OCI-LY1 (cell line): ENCODE data around the gene CNRIP1.
A peak's percentile ranks its signal among the peaks of the same experiment; 100 is the strongest.

Experiments used
- H2AFZ ChIP-seq: fragments of 200-600 bp; sonication (generic), shearing (Covaris generic); 2 replicates; pipeline ENCODE4 v1.6.0; 2014; ENCODE audit warnings: antibody characterized with exemption, mild to moderate bottlenecking, low read length
- H3F3A ChIP-seq: fragments of 200-600 bp; sonication (generic), shearing (Covaris generic); 2 replicates; pipeline ENCODE4 v1.6.0; 2014; ENCODE audit warnings: mild to moderate bottlenecking, antibody characterized with exemption, low read length, moderate library complexity; ENCODE audit not compliant: insufficient read depth
- H3K27ac ChIP-seq: fragments of 200-600 bp; sonication (generic); 2 replicates; pipeline ENCODE4 v1.5.1; 2014; ENCODE audit warnings: low read length, mixed run types, mild to moderate bottlenecking, low read depth; ENCODE audit not compliant: poor library complexity, severe bottlenecking
- H3K27me3 ChIP-seq: fragments of 200-600 bp; sonication (generic); 2 replicates; pipeline ENCODE4 v1.6.0; 2014; ENCODE audit warnings: antibody characterized with exemption, mild to moderate bottlenecking, low read length, moderate library complexity; ENCODE audit not compliant: insufficient read depth
- H3K36me3 ChIP-seq: fragments of 200-600 bp; sonication (generic); 2 replicates; pipeline ENCODE4 v1.6.1; 2014; ENCODE audit warnings: mild to moderate bottlenecking, antibody characterized with exemption, low read length, moderate library complexity, mixed read lengths; ENCODE audit not compliant: insufficient read depth
- H3K4me1 ChIP-seq: fragments of 200-600 bp; sonication (generic); 2 replicates; pipeline ENCODE4 v1.5.1; 2014; ENCODE audit warnings: mild to moderate bottlenecking, low read length, moderate library complexity; ENCODE audit not compliant: insufficient read depth, severe bottlenecking
- H3K4me2 ChIP-seq: fragments of 200-600 bp; sonication (generic), shearing (Covaris generic); 2 replicates; pipeline ENCODE4 v1.6.1; 2014; ENCODE audit warnings: low read length
- H3K4me3 ChIP-seq: fragments of 200-600 bp; sonication (generic); 2 replicates; pipeline ENCODE4 v1.5.1; 2014; ENCODE audit warnings: low read length, low read depth, mild to moderate bottlenecking, mixed read lengths; ENCODE audit not compliant: poor library complexity, severe bottlenecking
- H3K79me2 ChIP-seq: fragments of 200-600 bp; shearing (Covaris generic); 2 replicates; pipeline ENCODE4 v1.6.1; 2016; ENCODE audit warnings: mixed run types, low read length, mixed read lengths; ENCODE audit not compliant: insufficient read depth
- H3K9ac ChIP-seq: fragments of 200-600 bp; sonication (generic), shearing (Covaris generic); 2 replicates; pipeline ENCODE4 v1.6.1; 2014; ENCODE audit warnings: mild to moderate bottlenecking, low read length, mixed read lengths
- H3K9me2 ChIP-seq: fragments of 200-600 bp; sonication (generic), shearing (Covaris generic); 2 replicates; pipeline ENCODE4 v1.6.1; 2014; ENCODE audit warnings: low read depth, mild to moderate bottlenecking, low read length, mixed read lengths
- H3K9me3 ChIP-seq: fragments of 200-600 bp; shearing (Covaris generic); 2 replicates; pipeline ENCODE4 v1.6.1; 2014; ENCODE audit warnings: low read length, mixed read lengths
- H4K20me1 ChIP-seq: fragments of 200-600 bp; sonication (generic), shearing (Covaris generic); 2 replicates; pipeline ENCODE4 v1.6.0; 2016; ENCODE audit warnings: mild to moderate bottlenecking, low read length; ENCODE audit not compliant: insufficient read depth
- CTCF ChIP-seq: fragments of 200-600 bp; sonication (generic), shearing (Covaris generic); IDR thresholded peaks from 2 replicates; pipeline ENCODE4 v1.5.1; 2017; ENCODE audit warnings: mild to moderate bottlenecking, antibody characterized with exemption, low read length, moderate library complexity, mixed read lengths
- EZH2 ChIP-seq: fragments of 200-600 bp; sonication (generic), shearing (Covaris generic); IDR thresholded peaks from 2 replicates; pipeline ENCODE4 v1.8.0; 2017; ENCODE audit warnings: borderline replicate concordance, mixed run types, mild to moderate bottlenecking, antibody characterized with exemption, low read length, moderate library complexity, mixed read lengths

The CNRIP1 gene

GRCh38 chr2:68320118-68320641 is 431 bp upstream of the CNRIP1 start:
- Histone ChIP-seq H3F3A (no peaks in the 10 kb centered on the region), H3K9me2 (no peaks in the 10 kb centered on the region), H2AFZ (no peak overlapping the region), H3K9ac (no peak overlapping the region), H3K79me2 (no peaks in the 10 kb centered on the region), H3K4me1 (peaks cover 14% of the 10 kb centered on the region), H3K36me3 (no peaks in the 10 kb centered on the region), H3K4me3 (peak overlapping the region; percentile 56), H3K27me3 (peaks cover 8% of the 10 kb centered on the region; the same call in 1 of the 2 replicates), H3K27ac (no peak overlapping the region), H3K9me3 (no peaks in the 10 kb centered on the region), H4K20me1 (no peaks in the 10 kb centered on the region), H3K4me2 (peak overlapping the region; percentile 71)
- TF ChIP-seq EZH2: no peak
- TF ChIP-seq CTCF: no peak

- Histone ChIP-seq H3K4me3 (peak overlapping the region; percentile 56), H3K27ac (no peak overlapping the region), H3F3A (no peaks in the 10 kb centered on the region), H3K9me3 (no peaks in the 10 kb centered on the region), H3K4me2 (peak overlapping the region; percentile 71), H3K36me3 (no peaks in the 10 kb centered on the region), H3K27me3 (peaks cover 8% of the 10 kb centered on the region; the same call in 1 of the 2 replicates), H3K9ac (no peak overlapping the region), H3K4me1 (peaks cover 14% of the 10 kb centered on the region), H3K9me2 (no peaks in the 10 kb centered on the region), H3K79me2 (no peaks in the 10 kb centered on the region), H2AFZ (no peak overlapping the region), H4K20me1 (no peaks in the 10 kb centered on the region)
- TF ChIP-seq EZH2: no peak
- no peak for TF ChIP-seq CTCF
Observed at GRCh38 chr2:68318914-68319397, 793 bp downstream of the CNRIP1 start.

- no peak overlapping the region for H3K9ac ChIP-seq
- H3F3A ChIP-seq: no peaks in the 10 kb centered on the region
- H3K4me2 ChIP-seq: no peak overlapping the region
- no peak overlapping the region for H2AFZ ChIP-seq
- H3K4me3 ChIP-seq: no peak overlapping the region
- H3K27ac ChIP-seq: no peak overlapping the region
- peaks cover 8% of the 10 kb centered on the region; the same call in 1 of the 2 replicates for H3K27me3 ChIP-seq
- peaks cover 14% of the 10 kb centered on the region for H3K4me1 ChIP-seq
- no peaks in the 10 kb centered on the region for H3K9me2 ChIP-seq
- no peaks in the 10 kb centered on the region for H3K36me3 ChIP-seq
- no peak for TF ChIP-seq EZH2
- TF ChIP-seq CTCF: no peak
- H4K20me1 ChIP-seq: no peaks in the 10 kb centered on the region
- no peaks in the 10 kb centered on the region for H3K79me2 ChIP-seq
- H3K9me3 ChIP-seq: no peaks in the 10 kb centered on the region
Observed at GRCh38 chr2:68317971-68318913, 1.5 kb downstream of the CNRIP1 start.
